ENCODE results near the gene TXNIP.

- TF ChIP-seq EZH2 (IDR thresholded peaks at IDR 0.05; ENCODE audit: borderline replicate concordance, low read depth, low read length, poor library complexity, severe bottlenecking) = no peak
- no peak for TF ChIP-seq CTCF (conservative IDR thresholded peaks at IDR 0.05; ENCODE audit: low read depth, low read length)
These were observed 17.2 kb upstream of the TXNIP start for GRCh38 chr1:146013559-146013922.
